HEK293 (cell line): Measurements from ENCODE around the gene CDKN2D.

Source experiments
- CTCF ChIA-PET: fragments of 350-600 bp; formaldehyde crosslinking; extraction: SDS; loops from one replicate; lab custom pipeline; 2021; ENCODE audit warnings: antibody characterized with exemption; lab: Yijun Ruan, JAX
- POLR2A ChIA-PET: fragments of 300-600 bp; formaldehyde crosslinking; extraction: SDS; loops from one replicate; lab custom pipeline; 2020; ENCODE audit warnings: antibody characterized with exemption, inconsistent platforms; lab: Yijun Ruan, JAX
- H3K27ac ChIP-seq: fragments of 200-500 bp; sonication (Bioruptor generic); 2 replicates; pipeline ENCODE4 v1.5.1; 2014; ENCODE audit warnings: low read depth, low read length, control low read depth, inconsistent platforms; ENCODE audit errors: extremely low read depth
- H3K36me3 ChIP-seq, 2 experiments: fragments of 200-500 bp in 1 of 2; sonication (Bioruptor generic) in 1 of 2; 1 replicate in 1 of 2; 2 replicates in 1 of 2; pipeline ENCODE4 v1.5.1; 2014 to 2017; ENCODE audit warnings: inconsistent platforms in 2 of 2, low read length in 2 of 2; ENCODE audit not compliant: control insufficient read depth in 2 of 2, insufficient read depth in 1 of 2
- H3K4me1 ChIP-seq: fragments of 200-500 bp; sonication (Bioruptor generic); 2 replicates; pipeline ENCODE4 v1.5.1; 2014; ENCODE audit warnings: mild to moderate bottlenecking, low read length, inconsistent platforms; ENCODE audit not compliant: control insufficient read depth, insufficient read depth
- H3K4me3 ChIP-seq: 2 replicates; pipeline ENCODE4 v1.5.1; 2011; ENCODE audit warnings: low read depth, mild to moderate bottlenecking, control low read depth, low read length, moderate library complexity
- H3K9me3 ChIP-seq: fragments of 200-500 bp; sonication (Bioruptor generic); 2 replicates; pipeline ENCODE4 v1.5.1; 2014; ENCODE audit warnings: low read depth, low read length, inconsistent platforms; ENCODE audit not compliant: control insufficient read depth, insufficient read depth
- MZF1 ChIP-seq: fragments of 450-650 bp; formaldehyde crosslinking; IDR thresholded peaks from 2 replicates; pipeline ENCODE4 v1.5.1; 2017; ENCODE audit warnings: missing biosample characterization, missing genetic modification characterization, borderline replicate concordance
- OVOL3 ChIP-seq: fragments of 450-650 bp; formaldehyde crosslinking; IDR thresholded peaks from 2 replicates; pipeline ENCODE4 v1.5.1; 2016; ENCODE audit warnings: missing biosample characterization, missing genetic modification characterization
- PRDM10 ChIP-seq: fragments of 450-650 bp; formaldehyde crosslinking; IDR thresholded peaks from 2 replicates; pipeline ENCODE4 v1.5.1; 2016; ENCODE audit warnings: missing biosample characterization, missing genetic modification characterization
- PRDM2 ChIP-seq: fragments of 450-650 bp; formaldehyde crosslinking; IDR thresholded peaks from 2 replicates; pipeline ENCODE4 v1.5.1; 2016; ENCODE audit warnings: missing biosample characterization, missing genetic modification characterization, borderline replicate concordance
- PRDM6 ChIP-seq: fragments of 450-650 bp; formaldehyde crosslinking; IDR thresholded peaks from 2 replicates; pipeline ENCODE4 v1.5.1; 2017; ENCODE audit warnings: missing biosample characterization, missing genetic modification characterization
- TCF7L2 ChIP-seq: IDR thresholded peaks from 2 replicates; pipeline ENCODE4 v1.6.1; 2011; ENCODE audit warnings: low read depth, mild to moderate bottlenecking, inconsistent platforms, low read length, moderate library complexity, borderline replicate concordance
- ZBTB21 ChIP-seq: fragments of 450-650 bp; formaldehyde crosslinking; IDR thresholded peaks from 2 replicates; pipeline ENCODE4 v1.5.1; 2017; ENCODE audit warnings: missing biosample characterization, missing genetic modification characterization
- ZBTB48 ChIP-seq: fragments of 450-650 bp; formaldehyde crosslinking; IDR thresholded peaks from 2 replicates; pipeline ENCODE4 v1.5.1; 2016; ENCODE audit warnings: missing biosample characterization, missing genetic modification characterization
- ZFP37 ChIP-seq: fragments of 450-650 bp; formaldehyde crosslinking; IDR thresholded peaks from 2 replicates; pipeline ENCODE4 v1.5.1; 2016; ENCODE audit warnings: missing biosample characterization, missing genetic modification characterization
- ZFP69B ChIP-seq: fragments of 450-650 bp; formaldehyde crosslinking; IDR thresholded peaks from 2 replicates; pipeline ENCODE4 v1.5.1; 2016; ENCODE audit warnings: missing biosample characterization, missing genetic modification characterization
- ZNF121 ChIP-seq: fragments of 450-650 bp; formaldehyde crosslinking; IDR thresholded peaks from 2 replicates; pipeline ENCODE4 v1.5.1; 2016; ENCODE audit warnings: missing biosample characterization, missing genetic modification characterization
- ZNF169 ChIP-seq: fragments of 450-650 bp; formaldehyde crosslinking; IDR thresholded peaks from 2 replicates; pipeline ENCODE4 v1.5.1; 2016; ENCODE audit warnings: missing biosample characterization, missing genetic modification characterization
- ZNF350 ChIP-seq: fragments of 450-650 bp; formaldehyde crosslinking; IDR thresholded peaks from 2 replicates; pipeline ENCODE4 v1.5.0; 2017; ENCODE audit warnings: missing biosample characterization, mild to moderate bottlenecking, missing genetic modification characterization
- ZNF529 ChIP-seq: fragments of 450-650 bp; formaldehyde crosslinking; IDR thresholded peaks from 2 replicates; pipeline ENCODE4 v1.5.1; 2017; ENCODE audit warnings: missing genetic modification characterization, missing biosample characterization; ENCODE audit not compliant: insufficient replicate concordance
- ZNF624 ChIP-seq: fragments of 450-650 bp; formaldehyde crosslinking; IDR thresholded peaks from 2 replicates; pipeline ENCODE4 v1.5.1; 2017; ENCODE audit warnings: missing biosample characterization, missing genetic modification characterization
- ZNF692 ChIP-seq: fragments of 450-650 bp; formaldehyde crosslinking; IDR thresholded peaks from 2 replicates; pipeline ENCODE4 v1.5.1; 2016; ENCODE audit warnings: missing biosample characterization, missing genetic modification characterization

The CDKN2D gene

GRCh38 chr19:10611907-10612306 is 43.1 kb upstream of the CDKN2D start:
- TF ChIP-seq ZNF121 (peak; percentile 77; the same call in 1 of the 2 replicates), ZFP37 (tag by site-specific recombination) (no peak), ZNF169 (tag by site-specific recombination) (no peak), PRDM6 (tag by site-specific recombination) (no peak)
- POLR2A ChIA-PET = no interaction called here
- no peak overlapping the region for H3K27ac ChIP-seq
- H3K4me3 ChIP-seq = no peak overlapping the region
- H3K36me3 ChIP-seq = no peaks in the 10 kb centered on the region
- CTCF ChIA-PET = interaction anchor here (0.5 to 2.6 kb wide), 5 partner anchors 15 to 772 kb away, joined by 3 to 10 read pairs (median 3); partner anchors contain the start of gene EPOR
- no peaks in the 10 kb centered on the region for H3K9me3 ChIP-seq
- H3K4me1 ChIP-seq = no peaks in the 10 kb centered on the region

GRCh38 chr19:10604460-10604980 is 35.7 kb upstream of the CDKN2D start:
- Histone ChIP-seq H3K4me1 (no peaks in the 10 kb centered on the region), H3K27ac (no peak overlapping the region)
- TF ChIP-seq MZF1 (tag by site-specific recombination) (no peak), PRDM10 (tag by site-specific recombination) (no peak), ZNF692 (tag by site-specific recombination) (0 out of 2 replicates have a peak, but pooled peaks have one; percentile 37), ZNF529 (tag by site-specific recombination) (no peak), ZFP69B (tag by site-specific recombination) (0 out of 2 replicates have a peak, but pooled peaks have one; percentile 21)
- TF ChIP-seq, all 188 proteins: peak for 2
- no peak overlapping the region for H3K4me3 ChIP-seq
- ChIA-PET CTCF (interaction anchor here (0.7 to 1.5 kb wide), 3 partner anchors 12 to 24 kb away, joined by 4 to 7 read pairs (median 5); no protein-coding TSS in a partner anchor), POLR2A (interaction anchor here (0.6 kb wide), 1 partner anchor 542 kb away, joined by 7 read pairs; no protein-coding TSS in a partner anchor)
- no peaks in the 10 kb centered on the region for H3K9me3 ChIP-seq
- no peaks in the 10 kb centered on the region for H3K36me3 ChIP-seq

GRCh38 chr19:10603873-10604459 is 35.2 kb upstream of the CDKN2D start:
- Histone ChIP-seq H3K4me3 (no peak overlapping the region), H3K27ac (no peak overlapping the region), H3K36me3 (no peaks in the 10 kb centered on the region), H3K9me3 (no peaks in the 10 kb centered on the region), H3K4me1 (no peaks in the 10 kb centered on the region)
- ChIA-PET CTCF (interaction anchor here (0.7 to 1.5 kb wide), 3 partner anchors 13 to 23 kb away, joined by 4 to 7 read pairs (median 5); no protein-coding TSS in a partner anchor), POLR2A (interaction anchor here (0.6 kb wide), 2 partner anchors 224 to 543 kb away, joined by 3 to 7 read pairs; partner anchors contain the start of gene TYK2)
- no peak for TF ChIP-seq ZFP69B (tag by site-specific recombination)
- TF ChIP-seq ZNF624 = no peak
- no peak for TF ChIP-seq ZNF350
- no peak for TF ChIP-seq ZBTB21 (tag by site-specific recombination)
- no peak for TF ChIP-seq OVOL3 (tag by site-specific recombination)
- peak; percentile 46; the same call in 1 of the 2 replicates for TF ChIP-seq ZBTB48 (tag by site-specific recombination)
- no peak for TF ChIP-seq TCF7L2
- no peak for TF ChIP-seq PRDM2 (tag by site-specific recombination)
